Embryonic facial prominence (tissue), 1 donor: Measurements from ENCODE around the gene SRGAP2C.
"Not testable (repeated sequence)": the region's sequence is repeated elsewhere in the genome, so short reads cannot be mapped to it uniquely, and the experiment has no call there.

Source experiments
- DNase-seq: peaks from one replicate; pipeline ENCODE4 v3.0.0-alpha.2; 2016; ENCODE audit errors: extremely low spot score

SRGAP2C gene

DNA sequence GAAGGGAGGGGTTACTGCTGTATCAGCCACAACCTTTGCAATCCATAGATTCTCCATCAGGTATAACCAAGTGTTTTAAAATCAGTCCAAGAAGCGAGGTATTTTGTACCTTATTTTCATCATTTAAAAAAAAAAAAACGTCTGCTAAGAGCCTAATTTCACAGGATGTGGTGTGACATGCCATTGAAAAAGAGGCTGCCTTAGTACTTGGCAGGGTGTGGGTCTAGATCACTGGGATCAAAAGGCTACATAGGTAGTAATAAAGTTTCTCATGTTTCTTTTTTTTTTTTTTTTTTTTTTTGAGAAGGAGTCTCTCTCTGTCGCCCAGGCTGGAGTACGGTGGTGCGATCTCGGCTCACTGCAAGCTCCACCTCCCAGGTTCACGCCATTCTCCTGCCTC, 192.2 kb downstream of the SRGAP2C start:
- not testable (repeated sequence) for DNase-seq

DNA sequence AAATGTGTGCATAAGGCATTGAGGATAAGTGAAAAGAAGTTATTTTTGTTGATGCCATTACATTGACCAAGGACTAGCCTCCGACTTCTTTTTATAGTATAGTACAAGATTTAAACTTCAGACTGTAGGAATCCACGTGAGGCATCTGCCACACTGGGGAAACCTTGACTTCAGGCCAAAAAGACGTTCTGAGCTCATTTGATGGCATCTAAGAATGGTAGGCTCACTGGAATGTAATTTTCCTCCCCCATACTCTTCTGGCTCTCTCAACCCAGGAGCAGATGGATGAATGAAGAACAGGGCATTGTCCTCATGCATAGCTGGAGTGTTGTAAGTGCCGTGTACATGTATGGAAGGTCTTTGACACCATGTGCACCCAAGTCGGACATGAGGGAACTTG, 194.0 kb downstream of the SRGAP2C start:
- not testable (repeated sequence) for DNase-seq

DNA sequence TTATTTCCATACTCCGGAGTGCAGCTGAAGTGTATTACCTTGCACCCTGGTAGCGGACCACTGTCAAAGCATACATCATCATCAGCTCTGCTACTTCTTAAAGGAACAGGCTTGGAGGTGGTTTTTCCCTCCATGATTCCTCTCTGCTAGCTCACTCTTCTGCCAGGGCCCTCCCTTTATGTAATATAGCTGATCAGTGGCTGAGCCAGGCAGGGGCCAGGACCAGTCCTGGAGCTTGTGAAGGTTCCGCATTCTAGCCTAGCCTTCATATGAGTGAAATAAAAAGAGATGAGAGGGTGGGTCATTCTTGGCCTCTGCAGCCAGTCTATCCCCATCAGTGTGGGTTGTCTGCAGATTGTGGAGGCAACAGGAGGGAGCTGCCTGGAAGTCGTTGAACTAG, 200.0 kb downstream of the SRGAP2C start:
- DNase-seq = not testable (repeated sequence)

GRCh38 chr1:121385162-121385561, 200.4 kb downstream of the SRGAP2C start:
- not testable (repeated sequence) for DNase-seq

DNA sequence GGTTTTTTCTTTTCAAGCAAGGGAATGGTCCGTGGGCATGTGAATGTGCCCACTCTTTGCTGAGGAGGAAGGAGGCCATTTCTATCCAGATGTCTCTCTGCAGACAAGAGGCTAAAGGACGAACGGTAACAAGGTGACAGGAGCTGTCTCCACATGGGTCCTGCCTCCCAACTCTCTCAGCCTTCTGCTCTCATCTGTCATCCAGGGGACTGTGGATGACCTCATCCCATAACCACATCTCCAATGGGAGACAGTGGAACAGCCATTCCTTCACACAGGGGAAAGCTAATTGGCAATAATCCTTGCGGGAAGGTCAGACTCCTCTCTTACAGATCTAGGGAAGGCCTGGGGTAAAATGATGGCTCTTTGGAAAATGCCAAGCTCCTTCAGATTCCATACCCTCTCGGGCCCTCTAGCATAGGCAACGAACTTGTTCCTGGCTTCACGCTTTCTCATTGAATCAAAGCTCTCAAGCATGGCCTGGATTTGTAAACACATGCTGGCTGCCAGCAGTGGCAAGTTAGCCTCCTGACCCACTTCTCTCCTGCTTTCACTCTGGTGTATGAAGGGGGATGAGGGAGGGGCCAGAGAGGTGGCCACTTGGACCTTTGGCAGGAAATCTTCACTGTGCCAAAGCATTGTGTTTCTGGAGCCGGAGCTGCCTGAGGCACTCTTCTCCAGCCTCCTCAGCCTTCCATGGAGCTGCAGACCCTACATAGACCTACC, 201.0 kb downstream of the SRGAP2C start:
- DNase-seq = not testable (repeated sequence)

DNA sequence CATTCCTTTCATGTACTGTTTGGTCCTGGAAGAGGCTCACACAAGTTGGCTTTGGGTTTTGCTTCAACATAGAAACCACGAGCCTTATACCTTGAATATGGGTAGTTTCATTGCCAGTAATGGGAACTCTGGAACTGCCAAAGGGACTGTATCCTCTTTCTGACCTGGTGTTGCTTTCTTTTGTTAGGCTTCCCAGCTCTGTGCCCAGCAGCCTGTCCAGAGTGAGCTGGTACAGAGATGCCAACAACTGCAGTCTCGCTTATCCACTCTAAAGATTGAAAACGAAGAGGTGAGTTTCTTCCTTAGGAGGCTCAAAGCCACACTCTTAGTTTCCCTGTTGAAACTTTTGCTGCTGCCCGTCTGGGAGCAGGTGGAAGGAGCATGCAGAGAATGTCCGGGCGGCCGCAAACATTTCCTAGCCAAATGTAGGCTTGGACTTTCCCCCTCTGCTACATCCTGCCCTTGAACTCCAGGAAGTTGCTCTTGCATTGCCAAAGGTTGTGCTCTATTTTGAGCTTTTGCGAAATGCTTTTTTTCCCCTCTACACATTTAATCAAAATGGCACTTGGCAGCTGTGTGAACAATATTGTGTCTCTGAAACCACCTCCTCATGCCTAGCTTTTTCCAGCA, 201.7 kb downstream of the SRGAP2C start:
- DNase-seq = not testable (repeated sequence)

- not testable (repeated sequence) for DNase-seq
Measured at GRCh38 chr1:121389895-121390560, 205.3 kb downstream of the SRGAP2C start.

GRCh38 chr1:121392130-121392529, 207.4 kb downstream of the SRGAP2C start:
- DNase-seq = not testable (repeated sequence)

GRCh38 chr1:121395718-121396201, 211.0 kb downstream of the SRGAP2C start:
- DNase-seq = not testable (repeated sequence)

DNA sequence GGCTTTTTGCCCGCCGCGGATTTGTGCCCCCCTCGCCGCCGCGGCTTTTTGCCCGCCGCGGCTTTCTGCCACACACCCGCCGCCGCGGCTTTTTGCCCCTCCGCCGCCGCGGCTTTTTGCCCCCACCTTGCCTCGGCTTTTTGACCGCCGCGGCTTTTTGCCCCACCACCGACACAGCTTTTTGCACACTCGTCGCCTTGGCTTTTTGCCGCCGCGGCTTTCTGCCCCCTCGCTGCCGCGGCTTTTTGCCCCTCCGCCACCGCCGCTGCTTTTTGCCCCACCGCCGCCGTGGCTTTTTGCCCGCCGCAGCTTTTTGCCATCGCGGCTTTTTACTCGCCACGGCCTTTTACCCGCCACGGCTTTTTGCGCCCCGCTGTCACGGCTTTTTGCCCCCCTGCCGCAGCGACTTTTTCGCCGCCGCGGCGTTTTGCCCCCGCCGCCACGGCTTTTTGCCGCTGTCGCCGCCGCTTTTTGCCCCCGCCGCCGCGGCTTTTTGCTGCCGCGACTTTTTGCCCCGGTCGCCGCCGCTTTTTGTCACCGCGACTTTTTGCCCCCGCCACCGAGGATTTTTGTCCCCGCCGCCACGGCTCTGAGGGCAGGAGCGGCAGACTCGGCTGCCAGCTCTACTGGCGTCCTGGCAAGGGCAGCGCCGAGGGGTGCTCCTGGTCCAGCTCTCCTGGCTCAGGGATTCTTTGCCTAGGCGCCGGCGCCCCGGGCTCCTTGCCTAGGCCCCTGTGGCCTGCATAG, 211.7 kb downstream of the SRGAP2C start:
- DNase-seq = not testable (repeated sequence)

- not testable (repeated sequence) for DNase-seq
Measured at GRCh38 chr1:121397101-121397500, 212.3 kb downstream of the SRGAP2C start.

- DNase-seq = not testable (repeated sequence)
Measured at GRCh38 chr1:121399193-121399592, 214.4 kb downstream of the SRGAP2C start.

DNA sequence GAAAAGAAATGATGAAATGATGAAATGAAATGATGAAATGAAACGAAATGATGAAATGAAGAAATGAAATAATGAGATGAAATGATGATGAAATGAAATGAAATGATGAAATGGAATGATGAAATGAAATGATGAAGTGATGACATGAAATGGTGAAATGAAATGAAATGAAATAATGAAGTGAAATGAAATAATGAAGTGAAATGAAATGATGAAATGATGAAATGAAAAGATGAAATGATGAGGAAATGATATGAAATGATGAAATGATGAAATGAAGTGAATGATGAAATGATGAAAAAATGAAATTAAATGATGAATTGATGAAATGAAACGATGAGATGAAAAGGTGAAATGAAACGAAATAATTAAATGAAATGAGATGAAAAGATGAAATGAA, 215.3 kb downstream of the SRGAP2C start:
- DNase-seq = not testable (repeated sequence)

- DNase-seq = not testable (repeated sequence)
Measured at GRCh38 chr1:121400541-121401310, 216.0 kb downstream of the SRGAP2C start.

GRCh38 chr1:121401375-121401955, 216.7 kb downstream of the SRGAP2C start:
- not testable (repeated sequence) for DNase-seq

DNA sequence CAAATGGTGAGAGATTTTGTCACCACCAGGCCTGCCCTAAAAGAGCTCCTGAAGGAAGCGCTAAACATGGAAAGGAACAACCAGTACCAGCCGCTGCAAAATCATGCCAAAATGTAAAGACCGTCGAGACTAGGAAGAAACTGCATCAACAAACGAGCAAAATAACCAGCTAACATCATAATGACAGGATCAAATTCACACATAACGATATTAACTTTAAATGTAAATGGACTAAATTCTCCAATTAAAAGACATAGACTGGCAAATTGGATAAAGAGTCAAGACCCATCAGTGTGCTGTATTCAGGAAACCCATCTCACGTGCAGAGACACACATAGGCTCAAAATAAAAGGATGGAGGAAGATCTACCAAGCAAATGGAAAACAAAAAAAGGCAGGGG, 218.5 kb downstream of the SRGAP2C start:
- not testable (repeated sequence) for DNase-seq

- DNase-seq = no peak
Measured at GRCh38 chr1:121408354-121408753, 223.6 kb downstream of the SRGAP2C start.

- DNase-seq = no peak
Measured at GRCh38 chr1:121413821-121414220, 229.0 kb downstream of the SRGAP2C start.

DNA sequence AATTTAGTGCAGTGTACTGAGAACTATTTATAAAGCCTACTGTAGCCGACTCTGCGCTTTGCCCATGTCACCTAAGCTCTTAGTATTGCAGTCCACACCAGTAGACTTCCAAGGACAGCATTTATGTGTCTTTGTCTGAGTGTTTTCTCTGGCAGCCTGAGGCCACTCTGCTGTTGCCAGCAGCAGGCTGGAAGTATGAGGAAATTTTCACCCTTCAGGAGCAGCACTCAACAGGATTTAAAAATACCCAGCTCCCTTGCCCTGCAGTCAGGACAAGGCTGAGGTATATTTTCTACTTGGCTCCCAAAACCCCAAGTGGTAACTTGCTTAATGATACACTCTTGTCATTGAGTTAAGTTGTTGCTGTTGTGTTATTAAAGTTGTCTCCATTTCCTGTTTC, 230.1 kb downstream of the SRGAP2C start:
- no peak for DNase-seq

GRCh38 chr1:121417325-121417923, 232.6 kb downstream of the SRGAP2C start:
- DNase-seq = no peak
